Calu3 (cell line): ENCODE measurements around the gene FOXN3. TPM values are rescaled to one million over a fixed set of nuclear protein-coding genes. Genes with fewer than 3 reads are reported as not detected.

Experiments
- BruUV-seq: library from RNA; stranded (reverse); fragments of 400-500 nt; replicated peaks from 2 replicates; lab custom pipeline; 2021; lab: Mats Ljungman, UMichigan
- CTCF ChIA-PET: fragments of 300-600 bp; sonication (Branson Sonifier 250); formaldehyde crosslinking; loops from one replicate; lab custom pipeline; 2022; ENCODE audit warnings: antibody characterized with exemption; lab: Charles Lee
- DNase-seq: peaks from one replicate; pipeline ENCODE4 v3.0.0; 2022
- H3K27ac Mint-ChIP-seq: one replicate; pipeline ENCODE4 v1.8.0; 2022; ENCODE audit warnings: mixed read lengths; ENCODE audit not compliant: unreplicated experiment
- H3K27me3 Mint-ChIP-seq: one replicate; pipeline ENCODE4 v1.8.0; 2022; ENCODE audit warnings: mixed read lengths; ENCODE audit not compliant: unreplicated experiment
- H3K36me3 Mint-ChIP-seq: one replicate; pipeline ENCODE4 v1.8.0; 2022; ENCODE audit warnings: mild to moderate bottlenecking, moderate library complexity, mixed read lengths; ENCODE audit not compliant: insufficient read depth, unreplicated experiment
- H3K4me1 Mint-ChIP-seq: one replicate; pipeline ENCODE4 v1.8.0; 2022; ENCODE audit warnings: mild to moderate bottlenecking, low read depth, mixed read lengths; ENCODE audit not compliant: unreplicated experiment
- H3K4me3 Mint-ChIP-seq: one replicate; pipeline ENCODE4 v1.8.0; 2022; ENCODE audit warnings: mild to moderate bottlenecking, low read depth, moderate library complexity, mixed read lengths; ENCODE audit not compliant: unreplicated experiment
- H3K9me3 Mint-ChIP-seq: one replicate; pipeline ENCODE4 v1.8.0; 2022; ENCODE audit warnings: low read depth, mixed read lengths; ENCODE audit not compliant: unreplicated experiment
- intact Hi-C: fragments of 100-400 bp; cut with micrococcal nuclease; formaldehyde crosslinking; loops from one replicate; pipeline ENCODE4 v1.10.0; 2022; ENCODE audit not compliant: unreplicated experiment
- total RNA-seq: library from RNA; stranded (reverse); gene quantifications from 2 replicates; pipeline ENCODE4 v1.2.3, GENCODE V29; 2022
- TF ChIP-seq, protein P1 (sequence below): fragments of 200-600 bp; IDR thresholded peaks from one replicate; pipeline ENCODE4 v1.8.0; 2022; ENCODE audit warnings: antibody characterized with exemption; ENCODE audit not compliant: unreplicated experiment

The FOXN3 gene
- total RNA-seq, 1 experiment from 2014 or later = 11.8 TPM

DNA sequence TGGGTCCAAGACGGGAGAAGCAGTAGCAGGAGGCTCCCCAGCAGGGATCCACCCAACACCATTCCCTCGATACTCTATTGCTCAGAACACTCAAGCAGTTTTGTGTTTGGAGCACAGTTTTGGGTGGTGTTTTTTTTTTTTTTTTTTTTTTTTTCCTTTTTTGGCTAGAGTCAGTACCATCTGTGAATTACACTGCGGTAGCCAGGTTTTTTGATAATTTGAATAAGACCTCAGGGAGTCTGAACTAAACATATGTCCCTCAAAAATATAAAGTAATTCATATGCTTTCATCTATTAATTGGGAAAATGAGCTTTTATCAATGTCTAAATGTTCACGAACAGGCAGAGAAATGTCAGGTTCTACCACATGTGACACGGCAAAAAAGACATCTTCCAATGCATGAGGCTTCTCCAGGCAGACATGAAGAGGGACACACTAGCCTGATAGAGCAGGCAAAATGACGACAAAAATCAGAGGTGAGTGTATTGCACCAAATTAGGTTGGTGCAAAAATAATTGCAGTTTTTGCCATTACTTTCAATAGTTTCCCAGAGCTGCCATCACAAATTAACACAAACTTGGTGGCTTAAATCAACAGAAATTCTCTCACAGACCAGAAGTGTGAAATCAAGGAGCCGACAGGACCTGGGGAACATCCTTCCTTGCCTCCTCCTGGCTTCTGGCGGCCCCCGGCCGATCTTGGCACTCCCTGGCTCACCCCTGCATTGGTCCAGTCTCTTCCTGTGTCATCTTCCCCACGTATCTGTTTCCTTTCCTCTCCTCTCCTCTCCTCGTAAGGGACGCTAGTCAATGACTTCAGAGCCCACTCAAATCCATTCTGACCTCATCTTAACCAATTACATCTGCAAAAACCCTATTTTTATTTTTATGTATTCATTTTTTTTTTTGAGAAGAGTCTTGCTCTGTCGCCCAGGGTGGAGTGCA lies 33.9 kb downstream of the FOXN3 start:
- H3K4me1 Mint-ChIP-seq = no peaks in the 10 kb centered on the region
- no peaks in the 10 kb centered on the region for H3K36me3 Mint-ChIP-seq
- TF ChIP-seq, protein P1, sequence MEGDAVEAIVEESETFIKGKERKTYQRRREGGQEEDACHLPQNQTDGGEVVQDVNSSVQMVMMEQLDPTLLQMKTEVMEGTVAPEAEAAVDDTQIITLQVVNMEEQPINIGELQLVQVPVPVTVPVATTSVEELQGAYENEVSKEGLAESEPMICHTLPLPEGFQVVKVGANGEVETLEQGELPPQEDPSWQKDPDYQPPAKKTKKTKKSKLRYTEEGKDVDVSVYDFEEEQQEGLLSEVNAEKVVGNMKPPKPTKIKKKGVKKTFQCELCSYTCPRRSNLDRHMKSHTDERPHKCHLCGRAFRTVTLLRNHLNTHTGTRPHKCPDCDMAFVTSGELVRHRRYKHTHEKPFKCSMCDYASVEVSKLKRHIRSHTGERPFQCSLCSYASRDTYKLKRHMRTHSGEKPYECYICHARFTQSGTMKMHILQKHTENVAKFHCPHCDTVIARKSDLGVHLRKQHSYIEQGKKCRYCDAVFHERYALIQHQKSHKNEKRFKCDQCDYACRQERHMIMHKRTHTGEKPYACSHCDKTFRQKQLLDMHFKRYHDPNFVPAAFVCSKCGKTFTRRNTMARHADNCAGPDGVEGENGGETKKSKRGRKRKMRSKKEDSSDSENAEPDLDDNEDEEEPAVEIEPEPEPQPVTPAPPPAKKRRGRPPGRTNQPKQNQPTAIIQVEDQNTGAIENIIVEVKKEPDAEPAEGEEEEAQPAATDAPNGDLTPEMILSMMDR = no peak
- H3K9me3 Mint-ChIP-seq = peaks cover 3% of the 10 kb centered on the region
- CTCF ChIA-PET = interaction anchor here (0.7 kb wide), 3 partner anchors 14 to 409 kb away, joined by 3 to 7 read pairs (median 3); no protein-coding TSS in a partner anchor
- DNase-seq = no peak
- BruUV-seq = no TSS peak
- intact Hi-C loops = no loop called here
- H3K27me3 Mint-ChIP-seq = no peaks in the 10 kb centered on the region
- no peak overlapping the region for H3K27ac Mint-ChIP-seq
- H3K4me3 Mint-ChIP-seq = no peak overlapping the region

DNA sequence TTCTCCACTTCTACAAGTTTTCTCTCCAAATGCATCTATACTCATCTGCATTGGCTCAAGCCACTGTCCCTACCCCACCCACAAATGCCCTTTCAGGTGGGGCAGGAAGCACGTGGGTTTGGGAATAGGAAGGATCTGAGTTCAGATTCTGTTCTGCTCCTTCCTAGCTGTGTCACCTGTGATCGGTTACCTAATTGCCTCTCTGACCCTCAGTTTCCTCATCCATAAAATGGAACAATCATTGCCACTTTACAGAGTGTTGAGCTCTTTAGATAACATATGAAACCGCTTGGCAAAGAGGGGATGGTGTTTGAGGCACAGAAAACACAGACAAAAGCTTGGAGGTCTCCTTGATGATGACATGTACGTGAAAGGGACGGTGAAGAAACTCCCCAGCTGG lies 34.5 kb downstream of the FOXN3 start:
- no peak overlapping the region for H3K4me3 Mint-ChIP-seq
- H3K27me3 Mint-ChIP-seq = no peaks in the 10 kb centered on the region
- no peak overlapping the region for H3K27ac Mint-ChIP-seq
- intact Hi-C loops = no loop called here
- DNase-seq = no peak
- CTCF ChIA-PET = no interaction called here
- TF ChIP-seq, protein P1 = no peak
- H3K9me3 Mint-ChIP-seq = peaks cover 3% of the 10 kb centered on the region
- no peaks in the 10 kb centered on the region for H3K36me3 Mint-ChIP-seq
- BruUV-seq = no TSS peak
- H3K4me1 Mint-ChIP-seq = no peaks in the 10 kb centered on the region

DNA sequence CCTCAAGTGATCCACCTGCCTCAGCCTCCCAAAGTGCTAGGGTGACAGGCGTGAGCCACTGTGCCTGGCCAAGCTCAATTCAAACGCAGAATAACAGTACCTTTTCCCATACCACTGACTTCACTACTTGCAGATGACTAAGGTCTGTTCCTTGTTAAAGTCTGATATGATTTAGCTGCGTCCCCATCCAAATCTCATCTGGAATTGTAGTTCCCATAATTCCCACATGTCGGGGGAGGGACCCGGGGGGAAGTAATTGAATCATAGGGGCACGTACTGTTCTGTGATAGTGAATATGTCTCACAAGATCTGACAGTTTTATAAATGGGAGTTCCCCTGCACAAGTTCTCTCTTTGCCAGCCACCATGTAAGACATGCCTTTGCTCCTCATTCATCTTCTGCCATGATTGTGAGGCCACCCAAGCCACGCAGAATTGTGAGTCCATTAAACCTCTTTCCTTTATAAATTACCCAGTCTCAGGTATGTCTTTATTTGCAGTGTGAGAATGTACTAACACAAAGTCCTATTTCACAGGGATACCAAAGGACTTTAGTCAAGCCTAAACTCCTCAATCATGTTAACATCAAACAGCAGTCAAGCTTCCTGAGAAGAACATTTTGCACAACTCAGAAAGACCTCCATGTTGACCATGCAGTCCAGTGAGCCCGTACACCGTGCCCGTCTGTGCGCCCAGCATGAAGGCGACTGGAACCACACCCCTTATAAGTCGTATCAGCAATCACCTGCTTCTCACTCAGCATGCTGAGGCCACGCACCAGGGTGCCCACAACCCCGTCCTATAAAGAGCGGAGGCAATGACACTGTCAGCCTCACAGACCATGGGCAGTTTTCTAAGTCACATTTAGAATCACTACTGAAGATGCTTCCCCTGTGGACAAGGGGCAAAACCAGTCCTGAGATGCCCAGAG lies 36.9 kb downstream of the FOXN3 start:
- no TSS peak for BruUV-seq
- DNase-seq = no peak
- Mint-ChIP-seq H3K9me3 (peaks cover 3% of the 10 kb centered on the region), H3K27ac (no peak overlapping the region), H3K4me3 (no peak overlapping the region), H3K36me3 (no peaks in the 10 kb centered on the region), H3K27me3 (no peaks in the 10 kb centered on the region), H3K4me1 (no peaks in the 10 kb centered on the region)
- intact Hi-C loops = no loop called here
- CTCF ChIA-PET = interaction anchor here (0.7 kb wide), 1 partner anchor 15 kb away, joined by 4 read pairs; no protein-coding TSS in a partner anchor
- TF ChIP-seq, protein P1 = no peak

DNA sequence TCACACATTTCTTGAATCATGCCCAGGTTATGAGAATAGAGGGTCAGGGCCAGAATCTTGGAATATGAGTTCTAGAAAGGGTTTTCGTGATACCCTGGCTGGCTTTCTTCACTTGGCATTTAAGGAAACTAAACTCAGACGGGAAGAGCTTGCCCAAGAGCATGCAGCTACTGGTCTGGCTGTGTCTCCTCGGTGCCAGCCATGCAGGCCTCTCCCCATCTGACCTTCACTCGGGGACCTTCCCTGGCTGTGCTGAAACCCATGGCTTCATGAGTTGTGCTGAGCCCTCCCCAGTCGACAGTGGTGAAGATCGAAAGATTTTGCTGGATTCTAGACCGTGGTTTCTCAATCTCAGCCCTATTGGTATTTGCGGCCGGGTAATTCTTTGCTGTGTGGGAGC lies 38.0 kb downstream of the FOXN3 start:
- Mint-ChIP-seq H3K9me3 (peaks cover 3% of the 10 kb centered on the region), H3K27ac (no peak overlapping the region), H3K36me3 (no peaks in the 10 kb centered on the region), H3K4me3 (no peak overlapping the region), H3K27me3 (no peaks in the 10 kb centered on the region), H3K4me1 (no peaks in the 10 kb centered on the region)
- intact Hi-C loops = no loop called here
- TF ChIP-seq, protein P1 = no peak
- no peak for DNase-seq
- no TSS peak for BruUV-seq
- CTCF ChIA-PET = no interaction called here
